ENCODE results near the gene TMEM165. TPM values are rescaled to one million over a fixed set of nuclear protein-coding genes. Genes with fewer than 3 reads are reported as not detected.

The TMEM165 gene
- total RNA-seq, 1 donor from 2014 or later, result 141 TPM

DNA sequence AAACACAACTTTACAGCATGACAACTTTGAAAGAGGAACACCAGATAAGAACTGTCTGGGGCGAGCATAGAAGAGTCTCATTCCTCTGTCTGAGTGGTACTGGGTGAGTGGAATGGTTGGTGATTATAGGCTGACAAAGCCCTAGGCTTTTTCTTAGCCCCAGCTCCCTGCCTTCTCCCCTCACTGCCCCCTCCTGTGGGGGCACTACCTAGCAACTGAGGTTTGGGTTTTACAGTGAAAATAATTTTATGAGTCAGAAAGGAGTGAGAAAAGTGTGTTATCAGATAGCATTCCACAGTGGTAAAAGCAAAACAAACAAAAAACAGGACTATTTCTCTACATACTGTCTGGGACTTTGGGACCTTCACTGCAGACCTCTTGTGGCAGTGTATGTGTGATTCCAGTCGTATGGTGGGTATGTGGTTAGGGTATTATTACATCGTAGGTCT lies 10.5 kb upstream of the TMEM165 start:
- H3K36me3 ChIP-seq, result no peaks in the 10 kb centered on the region
- DNase-seq (no peak), ATAC-seq (peak; percentile 35)
- H3K27me3 ChIP-seq, result no peaks in the 10 kb centered on the region
- no peak overlapping the region for H3K4me3 ChIP-seq
- no peaks in the 10 kb centered on the region for H3K9me3 ChIP-seq
- H3K27ac ChIP-seq, result no peak overlapping the region
- TF ChIP-seq, protein P1, sequence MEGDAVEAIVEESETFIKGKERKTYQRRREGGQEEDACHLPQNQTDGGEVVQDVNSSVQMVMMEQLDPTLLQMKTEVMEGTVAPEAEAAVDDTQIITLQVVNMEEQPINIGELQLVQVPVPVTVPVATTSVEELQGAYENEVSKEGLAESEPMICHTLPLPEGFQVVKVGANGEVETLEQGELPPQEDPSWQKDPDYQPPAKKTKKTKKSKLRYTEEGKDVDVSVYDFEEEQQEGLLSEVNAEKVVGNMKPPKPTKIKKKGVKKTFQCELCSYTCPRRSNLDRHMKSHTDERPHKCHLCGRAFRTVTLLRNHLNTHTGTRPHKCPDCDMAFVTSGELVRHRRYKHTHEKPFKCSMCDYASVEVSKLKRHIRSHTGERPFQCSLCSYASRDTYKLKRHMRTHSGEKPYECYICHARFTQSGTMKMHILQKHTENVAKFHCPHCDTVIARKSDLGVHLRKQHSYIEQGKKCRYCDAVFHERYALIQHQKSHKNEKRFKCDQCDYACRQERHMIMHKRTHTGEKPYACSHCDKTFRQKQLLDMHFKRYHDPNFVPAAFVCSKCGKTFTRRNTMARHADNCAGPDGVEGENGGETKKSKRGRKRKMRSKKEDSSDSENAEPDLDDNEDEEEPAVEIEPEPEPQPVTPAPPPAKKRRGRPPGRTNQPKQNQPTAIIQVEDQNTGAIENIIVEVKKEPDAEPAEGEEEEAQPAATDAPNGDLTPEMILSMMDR (IDR thresholded peaks at IDR 0.05), result no peak
- H3K4me1 ChIP-seq, result no peaks in the 10 kb centered on the region
- intact Hi-C loops (cut with DNase I), result no loop called here

DNA sequence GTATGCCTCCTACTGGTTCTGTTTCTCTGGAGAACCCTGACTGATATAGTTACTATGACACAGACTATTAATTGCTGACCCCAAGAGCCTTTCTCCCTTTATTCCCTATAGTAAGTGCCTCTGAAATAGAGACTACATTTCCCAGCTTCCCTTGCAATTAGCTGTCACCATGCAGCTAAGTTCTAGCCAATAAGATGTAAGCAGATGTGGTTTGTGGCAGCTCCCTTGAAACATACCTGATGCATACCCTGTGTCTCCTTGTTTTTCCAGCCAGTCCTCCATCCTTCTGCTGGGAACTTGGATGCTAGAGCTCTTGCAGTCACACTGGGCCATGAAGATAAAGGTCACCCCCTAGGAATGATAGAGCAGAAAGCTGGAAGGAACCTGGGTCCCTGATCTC lies 9.7 kb upstream of the TMEM165 start:
- Histone ChIP-seq H3K9me3 (no peaks in the 10 kb centered on the region), H3K27me3 (no peaks in the 10 kb centered on the region), H3K36me3 (no peaks in the 10 kb centered on the region), H3K27ac (no peak overlapping the region), H3K4me3 (no peak overlapping the region), H3K4me1 (no peaks in the 10 kb centered on the region)
- no peak for DNase-seq
- intact Hi-C loops (cut with DNase I), result no loop called here
- TF ChIP-seq, protein P1 (IDR thresholded peaks at IDR 0.05), result no peak
- ATAC-seq, result peak; percentile 83

DNA sequence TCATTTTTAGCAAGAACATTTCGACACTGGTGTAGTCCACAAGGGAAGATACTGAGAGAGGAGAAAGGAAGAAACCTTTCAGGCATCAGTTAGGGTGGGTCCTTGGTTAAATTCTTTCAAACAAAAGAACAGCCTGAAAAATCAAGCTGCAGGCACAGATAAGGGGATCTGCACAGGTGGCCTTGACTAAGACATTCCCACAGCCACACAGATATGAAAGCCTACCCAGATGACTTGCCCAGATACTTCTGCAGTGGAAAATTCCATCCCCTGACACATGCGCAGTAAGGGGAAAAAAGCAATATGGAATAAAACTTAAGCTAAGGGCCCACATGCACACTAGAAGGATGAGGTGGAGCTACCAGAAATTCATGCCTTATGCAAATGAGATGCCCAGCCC lies 8.9 kb upstream of the TMEM165 start:
- TF ChIP-seq, protein P1 (IDR thresholded peaks at IDR 0.05), result no peak
- DNase-seq (no peak), ATAC-seq (no peak)
- Histone ChIP-seq H3K27ac (no peak overlapping the region), H3K27me3 (no peaks in the 10 kb centered on the region), H3K4me3 (no peak overlapping the region), H3K9me3 (no peaks in the 10 kb centered on the region), H3K36me3 (no peaks in the 10 kb centered on the region), H3K4me1 (no peaks in the 10 kb centered on the region)
- intact Hi-C loops (cut with DNase I), result no loop called here

DNA sequence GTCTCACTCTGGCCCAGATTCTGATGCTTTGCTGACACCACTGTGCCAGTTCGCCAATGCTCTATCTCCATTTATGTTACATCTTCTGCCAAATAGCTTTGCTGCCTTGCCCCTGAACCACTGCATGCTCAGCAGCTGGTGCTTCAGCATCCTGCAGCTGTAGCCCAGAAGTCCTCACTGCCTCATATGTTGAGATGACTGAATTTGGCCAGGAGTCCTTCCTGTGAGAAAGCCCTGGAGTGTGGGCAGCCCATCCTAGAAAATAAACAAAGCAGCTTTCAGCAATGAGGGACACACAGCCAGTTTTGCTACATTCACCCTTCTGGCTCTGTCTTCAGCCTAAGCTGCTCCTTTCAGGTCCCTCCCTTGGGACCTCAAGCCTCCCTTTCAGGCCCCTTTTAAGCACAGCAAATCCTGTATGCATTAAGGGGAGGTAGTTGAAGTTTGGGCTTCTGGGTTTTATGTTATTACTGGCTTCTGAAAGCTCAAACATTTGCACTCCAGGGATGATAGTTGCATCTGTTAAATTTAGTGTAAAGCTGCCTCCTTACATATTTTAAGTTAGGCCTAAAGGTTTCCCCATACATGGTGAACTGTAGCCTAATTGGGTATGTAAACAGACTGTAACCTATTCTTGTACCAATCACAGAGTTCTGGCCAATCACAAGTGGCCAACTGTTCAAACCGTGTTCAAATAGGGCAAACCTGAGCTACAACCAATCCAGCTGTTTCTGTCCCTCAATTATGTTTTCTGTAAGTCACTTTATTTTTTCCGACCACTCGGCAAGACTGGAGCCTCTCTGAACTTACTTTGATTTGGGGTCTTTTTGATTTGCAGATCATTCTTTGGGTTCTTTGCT lies 2.1 kb upstream of the TMEM165 start:
- Histone ChIP-seq H3K9me3 (no peaks in the 10 kb centered on the region), H3K4me1 (peaks cover 5% of the 10 kb centered on the region), H3K4me3 (no peak overlapping the region), H3K27ac (no peak overlapping the region), H3K36me3 (no peaks in the 10 kb centered on the region), H3K27me3 (no peaks in the 10 kb centered on the region)
- intact Hi-C loops (cut with DNase I), result no loop called here
- TF ChIP-seq, protein P1 (IDR thresholded peaks at IDR 0.05), result no peak
- ATAC-seq, result no peak
- DNase-seq, result no peak

DNA sequence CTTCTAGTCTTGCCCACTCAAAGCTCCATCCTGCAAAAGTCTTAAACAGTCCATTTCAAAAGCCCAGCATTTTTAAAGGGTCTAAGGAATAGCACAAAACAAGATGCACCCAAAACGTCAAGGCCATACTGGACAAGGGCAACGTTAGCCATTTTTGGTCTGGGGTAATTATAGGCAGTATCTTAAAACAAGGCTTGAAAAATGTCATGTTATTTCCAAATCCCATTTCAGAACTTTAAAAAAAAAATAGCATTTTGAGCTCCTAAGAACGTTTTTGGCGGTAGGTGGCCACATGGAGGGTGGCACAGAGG lies 584 bp upstream of the TMEM165 start:
- intact Hi-C loops (cut with DNase I), result no loop called here
- TF ChIP-seq, protein P1 (IDR thresholded peaks at IDR 0.05), result no peak
- Histone ChIP-seq H3K27me3 (no peaks in the 10 kb centered on the region), H3K36me3 (peaks cover 8% of the 10 kb centered on the region), H3K4me3 (peak overlapping the region; percentile 99), H3K27ac (peak overlapping the region; percentile 98), H3K4me1 (peaks cover 18% of the 10 kb centered on the region), H3K9me3 (no peaks in the 10 kb centered on the region)
- DNase-seq (no peak), ATAC-seq (no peak)
